OCI-LY3 (cell line): ENCODE results near the gene SYNRG.

Experiments
- CTCF ChIP-seq: fragments of 200-600, 300-600 bp; sonication (generic); IDR thresholded peaks from 2 replicates; pipeline ENCODE4 v1.5.1; 2014; ENCODE audit warnings: antibody characterized with exemption, low read length, low read depth
- EZH2phosphoT487 ChIP-seq: fragments of 200-600 bp; shearing (Covaris generic); IDR thresholded peaks from 2 replicates; pipeline ENCODE4 v1.6.1; 2018; ENCODE audit warnings: antibody characterized with exemption, mixed run types, low read depth

- TF ChIP-seq CTCF (peak; percentile 37; the same call in 1 of the 2 replicates), EZH2phosphoT487 (no peak)
Observed at GRCh38 chr17:37490022-37490587, 119.1 kb downstream of the SYNRG start.
